K562 (cell line): Measurements from ENCODE around the gene CSRNP3. TPM values are rescaled to one million over a fixed set of nuclear protein-coding genes. Genes with fewer than 3 reads are reported as not detected.

Experiments
- ATAC-seq: fragments of 200-7000 bp; cut with Tn5 transposase; 3 replicates; pipeline ENCODE4 v1.9.1; 2020; ENCODE audit warnings: moderate library complexity
- BruUV-seq: library from RNA; stranded (reverse); fragments of 400-500 nt; replicated peaks from 2 replicates; lab custom pipeline; 2021; lab: Mats Ljungman, UMichigan
- CTCF ChIA-PET: fragments of 300-600 bp; formaldehyde crosslinking; extraction: SDS; loops from one replicate; lab custom pipeline; 2021; ENCODE audit warnings: low intra/inter-chr PET ratio; lab: Yijun Ruan, JAX
- POLR2A ChIA-PET: fragments of 300-600, 350-650 bp; sonication (Branson Sonifier 250); formaldehyde crosslinking; extraction: SDS; loops from one replicate; lab custom pipeline; 2021; ENCODE audit warnings: antibody characterized with exemption, inconsistent platforms; lab: Yijun Ruan, JAX
- DNase-seq, 4 experiments: peaks; one replicate each; pipeline versions ENCODE4 v3.0.0 to v3.0.0-alpha.2; 2011 to 2018; ENCODE audit warnings: low spot score in 3 of 4, mixed read lengths in 3 of 4; ENCODE audit errors: extremely low read depth in 1 of 4
- FAIRE-seq: peaks from 2 replicates; lab custom pipeline; 2011; peaks lifted over from hg19 to GRCh38; lab: Jason Lieb, UNC
- H2AFZ ChIP-seq: 2 replicates; pipeline ENCODE4 v1.6.0; 2011; ENCODE audit warnings: low read depth, low read length, control low read depth, inconsistent platforms
- H3K27ac ChIP-seq: fragments of 200-600 bp; 3 replicates; pipeline ENCODE4 v1.8.0; 2011; ENCODE audit warnings: low read depth, mild to moderate bottlenecking, control low read depth, inconsistent platforms, low read length, moderate library complexity, mixed read lengths; ENCODE audit errors: extremely low read depth
- H3K27me3 ChIP-seq, 2 experiments: fragments of 300-600 bp in 1 of 2; 2 replicates in 1 of 2; 3 replicates in 1 of 2; pipeline versions ENCODE4 v1.6.0 to v1.8.0; 2011; ENCODE audit warnings: inconsistent platforms in 2 of 2, low read length in 2 of 2, mild to moderate bottlenecking in 1 of 2, mixed read lengths in 1 of 2, moderate library complexity in 1 of 2; ENCODE audit not compliant: control insufficient read depth in 2 of 2, insufficient read depth in 2 of 2
- H3K36me3 ChIP-seq: fragments of 300-600 bp; 3 replicates; pipeline ENCODE4 v1.8.0; 2011; ENCODE audit warnings: mild to moderate bottlenecking, low read length, inconsistent platforms; ENCODE audit not compliant: control insufficient read depth, insufficient read depth
- H3K4me1 ChIP-seq, 2 experiments: fragments of 200-600 bp in 1 of 2; replicated peaks in 1 of 2; 2 replicates in 1 of 2; 3 replicates in 1 of 2; pipeline versions ENCODE4 v1.5.1 to v1.8.0; 2011; ENCODE audit warnings: inconsistent platforms in 2 of 2, low read length in 2 of 2, mild to moderate bottlenecking in 1 of 2, mixed read lengths in 1 of 2, moderate library complexity in 1 of 2; ENCODE audit not compliant: control insufficient read depth in 2 of 2, insufficient read depth in 2 of 2
- H3K4me2 ChIP-seq: 2 replicates; pipeline ENCODE4 v1.6.1; 2011; ENCODE audit warnings: low read length, control low read depth, inconsistent platforms, mixed read lengths; ENCODE audit not compliant: insufficient read depth
- H3K4me3 ChIP-seq: fragments of 200-600 bp; sonication (generic), shearing (Covaris generic); 2 replicates; pipeline ENCODE4 v1.5.1; 2016; ENCODE audit warnings: control low read depth, inconsistent platforms
- H3K79me2 ChIP-seq: fragments of 200-600 bp; 3 replicates; pipeline ENCODE4 v1.8.0; 2011; ENCODE audit warnings: low read length, inconsistent platforms; ENCODE audit not compliant: control insufficient read depth, insufficient read depth
- H3K9ac ChIP-seq, 2 experiments: 2 replicates each; pipeline versions ENCODE4 v1.6.0 to v1.6.1; 2011; ENCODE audit warnings: low read depth in 2 of 2, low read length in 2 of 2, control low read depth in 1 of 2, inconsistent platforms in 1 of 2, mild to moderate bottlenecking in 1 of 2, mixed read lengths in 1 of 2; ENCODE audit not compliant: insufficient read depth in 1 of 2
- H3K9me1 ChIP-seq: one replicate; pipeline ENCODE4 v1.6.0; 2011; ENCODE audit warnings: inconsistent platforms, mild to moderate bottlenecking, low read length, moderate library complexity; ENCODE audit not compliant: control insufficient read depth, insufficient read depth
- H3K9me3 ChIP-seq: replicated peaks from 2 replicates; pipeline ENCODE4 v1.5.1; 2011; ENCODE audit warnings: low read depth, low read length, inconsistent platforms; ENCODE audit not compliant: control insufficient read depth, insufficient read depth
- H4K20me1 ChIP-seq: replicated peaks from 2 replicates; pipeline ENCODE4 v1.6.1; 2011; ENCODE audit warnings: low read length, inconsistent platforms, mixed read lengths; ENCODE audit not compliant: control insufficient read depth, insufficient read depth
- CAMTA2 ChIP-seq: fragments of 250-450 bp; sonication (Bioruptor Pico); conservative IDR thresholded peaks from 2 replicates; pipeline ENCODE4 v1.5.1; 2022
- CBX2 ChIP-seq: fragments of 200-600 bp; sonication (generic); IDR thresholded peaks from one replicate; pipeline ENCODE4 v1.6.1; 2012; ENCODE audit warnings: mild to moderate bottlenecking, low read length, inconsistent platforms; ENCODE audit not compliant: insufficient read depth, poor library complexity, severe bottlenecking
- RFX7 ChIP-seq: fragments of 250-450 bp; sonication (Bioruptor Pico); IDR thresholded peaks from 2 replicates; pipeline ENCODE4 v1.5.1; 2021; ENCODE audit warnings: mild to moderate bottlenecking
- TAF1 ChIP-seq: IDR thresholded peaks from 2 replicates; pipeline ENCODE4 v1.6.1; 2011; ENCODE audit warnings: mild to moderate bottlenecking, low read length, moderate library complexity; ENCODE audit not compliant: insufficient read depth, control insufficient read depth, severe bottlenecking; ENCODE audit errors: extremely low read depth
- ZNF197 ChIP-seq: fragments of 200-800 bp; sonication (Bioruptor generic); IDR thresholded peaks from 2 replicates; pipeline ENCODE4 v1.6.1; 2016; ENCODE audit warnings: low read depth, missing genetic modification characterization, missing compliant biosample characterization
- ZNF217 ChIP-seq: sonication (generic); formaldehyde crosslinking; IDR thresholded peaks from 2 replicates; pipeline ENCODE4 v1.8.0; 2022; ENCODE audit warnings: mild to moderate bottlenecking, missing genetic modification reagents
- ZNF274 ChIP-seq: IDR thresholded peaks from 2 replicates; pipeline ENCODE4 v1.6.1; 2011; ENCODE audit warnings: low read depth, mild to moderate bottlenecking, low read length, moderate library complexity, borderline replicate concordance
- WGBS: fragments of 100-300 bp; shearing (Covaris generic); methylation state at CpG from one replicate; pipeline ENCODE4 v1.1.6; 2016; ENCODE audit warnings: low coverage, mixed read lengths; ENCODE audit not compliant: insufficient coverage; ENCODE audit errors: missing lambda C conversion rate; 5-methylcytosine and 5-hydroxymethylcytosine counted together
- in situ Hi-C: fragments of 300-500 bp; cut with MboI; formaldehyde crosslinking; loops from 4 replicates; pipeline ENCODE4 v1.15.0; 2018; ENCODE audit warnings: inconsistent platforms, mixed read lengths
- intact Hi-C: fragments of 100-400 bp; cut with micrococcal nuclease; formaldehyde crosslinking; loops from 2 replicates; pipeline ENCODE4 v1.14.2; 2022
- polyA plus RNA-seq, 8 experiments: library from polyadenylated mRNA; depleted of rRNA in 4 of 8; stranded (reverse) in 5 of 8; unstranded in 3 of 8; fragments of >200 nt; fragmentation: Nextera tagmentation in 2 of 8; fragmentation: Illumina TruSeq in 1 of 8; extraction: Ambion mirVana in 2 of 8; extraction: Trizol in 1 of 8; gene quantifications; 2 replicates each; pipeline versions ENCODE4 v1.2.1 to v1.2.3, GENCODE V29; 2011 to 2014; ENCODE audit warnings: inconsistent platforms in 1 of 8, missing spikeins in 1 of 8
- total RNA-seq, 7 experiments: library from RNA; depleted of rRNA in 6 of 7; stranded (reverse); fragments of >200 nt in 6 of 7; fragmentation: Illumina TruSeq in 2 of 7; extraction: Trizol in 2 of 7; gene quantifications; 2 replicates each; pipeline versions ENCODE4 v1.2.1 to v1.2.3, GENCODE V29; 2011 to 2021; ENCODE audit warnings: low replicate concordance in 1 of 7
- TF ChIP-seq, protein P1 (sequence below): fragments of 450-650 bp; IDR thresholded peaks from 2 replicates; pipeline ENCODE4 v1.6.1; 2016

Gene CSRNP3
- total and polyA plus RNA-seq, 9 of the 15 experiments (the other 6 are each of a cell fraction or from before 2014, with no cell fraction given): not detected

DNA sequence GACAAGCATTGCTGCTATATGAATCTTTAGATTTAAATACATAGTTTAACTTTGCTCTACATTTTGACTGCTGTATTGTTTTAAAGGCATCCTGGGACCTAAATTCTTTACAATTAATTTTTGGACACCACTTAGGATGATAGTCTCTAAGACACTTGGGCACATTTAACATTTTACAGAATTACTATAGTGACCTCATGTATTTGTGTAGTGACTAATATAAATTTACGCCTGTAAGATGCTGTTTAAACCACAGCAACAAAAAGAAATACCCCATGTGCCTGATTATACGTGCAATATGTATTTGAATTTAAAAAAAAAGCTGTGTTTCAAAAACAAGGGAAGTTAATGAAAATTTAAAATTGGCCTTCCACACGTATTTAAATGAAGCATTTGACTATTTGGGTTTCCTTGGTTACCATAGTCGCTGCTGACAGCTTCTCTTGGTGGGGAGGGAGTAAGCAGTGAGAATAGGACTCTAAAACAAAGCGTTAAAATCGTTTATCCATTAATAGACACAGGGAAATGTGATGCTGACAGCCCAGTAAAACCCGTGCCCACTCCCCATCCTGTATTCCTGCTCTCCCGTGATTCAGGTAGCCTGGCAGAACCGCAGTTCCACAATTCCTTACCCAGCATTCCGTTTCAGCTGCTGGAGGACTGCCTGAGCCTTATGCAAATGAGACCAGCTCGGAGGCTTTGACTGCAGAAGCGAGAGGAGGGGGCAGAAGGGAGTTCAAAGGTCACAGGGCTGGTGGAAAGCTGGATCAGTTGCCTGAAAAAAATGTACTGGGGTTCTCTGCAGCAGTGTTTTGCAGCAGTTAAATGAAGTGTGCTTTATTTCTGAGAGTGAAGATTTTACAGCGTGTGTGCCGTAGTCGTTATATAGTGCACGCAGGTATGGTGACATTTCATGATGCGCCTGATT lies 104.3 kb downstream of the CSRNP3 start:
- BruUV-seq: no TSS peak
- no peaks in the 10 kb centered on the region for H3K4me1 ChIP-seq
- H3K36me3 ChIP-seq: no peaks in the 10 kb centered on the region
- H3K4me3 ChIP-seq: no peak overlapping the region
- no peak overlapping the region for H3K27ac ChIP-seq
- ATAC-seq (no peak), DNase-seq (no peak), FAIRE-seq (no peak)
- WGBS: under 1% methylated on average over 17 of the region's 17 CpGs
- no peaks in the 10 kb centered on the region; the same call in 1 of the 2 replicates for H3K9me3 ChIP-seq
- no peak overlapping the region for H3K4me2 ChIP-seq
- H3K27me3 ChIP-seq: no peaks in the 10 kb centered on the region
- CTCF ChIA-PET: no interaction called here
- no peak for TF ChIP-seq ZNF217 (CRISPR knock-in tag)
- TF ChIP-seq ZNF197 (CRISPR knock-in tag): no peak
- TF ChIP-seq RFX7 (CRISPR knock-in tag): no peak
- TF ChIP-seq, protein P1, sequence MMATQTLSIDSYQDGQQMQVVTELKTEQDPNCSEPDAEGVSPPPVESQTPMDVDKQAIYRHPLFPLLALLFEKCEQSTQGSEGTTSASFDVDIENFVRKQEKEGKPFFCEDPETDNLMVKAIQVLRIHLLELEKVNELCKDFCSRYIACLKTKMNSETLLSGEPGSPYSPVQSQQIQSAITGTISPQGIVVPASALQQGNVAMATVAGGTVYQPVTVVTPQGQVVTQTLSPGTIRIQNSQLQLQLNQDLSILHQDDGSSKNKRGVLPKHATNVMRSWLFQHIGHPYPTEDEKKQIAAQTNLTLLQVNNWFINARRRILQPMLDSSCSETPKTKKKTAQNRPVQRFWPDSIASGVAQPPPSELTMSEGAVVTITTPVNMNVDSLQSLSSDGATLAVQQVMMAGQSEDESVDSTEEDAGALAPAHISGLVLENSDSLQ: no peak
- no peak for TF ChIP-seq CBX2
- no peak for TF ChIP-seq ZNF274
- TF ChIP-seq CAMTA2 (CRISPR knock-in tag): no peak
- TF ChIP-seq TAF1: no peak
- TF ChIP-seq, all 486 proteins: peak for 0
- Histone ChIP-seq H3K79me2 (no peaks in the 10 kb centered on the region), H2AFZ (no peak overlapping the region), H4K20me1 (no peaks in the 10 kb centered on the region), H3K9ac (no peak overlapping the region), H3K9me1 (no peaks in the 10 kb centered on the region)
- in situ Hi-C loops (no loop called here), intact Hi-C loops (no loop called here)
- POLR2A ChIA-PET: no interaction called here
